Spleen (tissue), 11 donors: ENCODE data around the gene DNER. TPM values are rescaled to one million over a fixed set of nuclear protein-coding genes. Genes with fewer than 3 reads are reported as not detected.

ENCODE experiments used
- DNase-seq: peaks from one replicate; pipeline ENCODE4 v3.0.0-alpha.2; 2020
- H3K27ac ChIP-seq, 8 donors: fragments of 200-600 bp; sonication (generic) in 7 of 8; 1 replicate in 4 of 8; 2 replicates in 4 of 8; pipeline versions ENCODE4 v1.5.0 to v1.8.0; 2016 to 2021; ENCODE audit warnings: inconsistent platforms in 4 of 8, mild to moderate bottlenecking in 4 of 8, moderate library complexity in 1 of 8
- H3K27me3 ChIP-seq, 7 donors: fragments of 200-600 bp; sonication (generic) in 6 of 7; replicated peaks in 1 of 7; 1 replicate in 4 of 7; 2 replicates in 3 of 7; pipeline versions ENCODE4 v1.5.0 to v1.8.0; 2016 to 2021; ENCODE audit warnings: inconsistent platforms in 3 of 7, mild to moderate bottlenecking in 1 of 7
- H3K36me3 ChIP-seq, 6 donors: fragments of 200-600 bp; sonication (generic) in 5 of 6; 1 replicate in 4 of 6; 2 replicates in 2 of 6; pipeline versions ENCODE4 v1.5.0 to v1.8.0; 2016 to 2021; ENCODE audit warnings: inconsistent platforms in 2 of 6
- H3K4me1 ChIP-seq, 6 donors: fragments of 200-600 bp; sonication (generic) in 5 of 6; 1 replicate in 3 of 6; 2 replicates in 3 of 6; pipeline versions ENCODE4 v1.5.0 to v1.8.0; 2016 to 2021; ENCODE audit warnings: inconsistent platforms in 3 of 6
- H3K4me3 ChIP-seq, 8 donors: fragments of 200-600 bp; sonication (generic) in 7 of 8; 1 replicate in 4 of 8; 2 replicates in 4 of 8; pipeline versions ENCODE4 v1.5.0 to v1.8.0; 2016 to 2021; ENCODE audit warnings: inconsistent platforms in 4 of 8, mild to moderate bottlenecking in 4 of 8, moderate library complexity in 2 of 8
- H3K9me3 ChIP-seq, 8 donors: fragments of 200-600 bp; sonication (generic) in 7 of 8; 1 replicate in 4 of 8; 2 replicates in 4 of 8; pipeline versions ENCODE4 v1.5.0 to v1.8.0; 2016 to 2021; ENCODE audit warnings: inconsistent platforms in 4 of 8
- POLR2A ChIP-seq, 3 donors: fragments of 450-650 bp; IDR thresholded peaks; one replicate each; pipeline ENCODE4 v1.5.1; 2017; ENCODE audit warnings: antibody characterized with exemption in 3 of 3, mild to moderate bottlenecking in 1 of 3
- POLR2AphosphoS5 ChIP-seq, 3 donors: sonication (generic); formaldehyde crosslinking; IDR thresholded peaks; one replicate each; pipeline ENCODE4 v1.5.1; 2017; ENCODE audit warnings: antibody characterized with exemption in 3 of 3
- WGBS, 5 donors: extraction: QIAGEN DNeasy Blood & Tissue Kit in 3 of 5; methylation state at CpG; one replicate each; pipeline versions ENCODE4 v1.1.5 to v1.1.7; 2013 to 2018; 5-methylcytosine and 5-hydroxymethylcytosine counted together
- intact Hi-C: fragments of 100-400 bp; cut with DNase I; formaldehyde crosslinking; loops from one replicate; pipeline ENCODE4 v1.15.0; 2023; ENCODE audit warnings: low total_unique reads
- polyA plus RNA-seq, 3 donors: library from polyadenylated mRNA; stranded (reverse); fragments of 200-250 nt; gene quantifications; one replicate each; pipeline ENCODE4 v1.2.1, GENCODE V29; 2013
- total RNA-seq, 7 donors: library from RNA; depleted of rRNA in 3 of 7; stranded (reverse); fragments of >200 nt in 3 of 7; fragmentation: NEBNext Ultra II Directional in 4 of 7; extraction: Animal tissue kit (Norgen Biotek cat#: 25700) in 4 of 7; gene quantifications; one replicate each; pipeline versions ENCODE4 v1.1.0 to v1.2.1, GENCODE V29; 2016 to 2021
- TF ChIP-seq, protein P1 (sequence below), 11 experiments: fragments of 200-600 bp in 7 of 11; fragments of 450-650 bp in 4 of 11; sonication (generic) in 4 of 11; IDR thresholded peaks in 8 of 11; conservative IDR thresholded peaks in 3 of 11; 1 replicate in 7 of 11; 2 replicates in 4 of 11; pipeline versions ENCODE4 v1.4.0 to v1.8.0; 2016 to 2021; ENCODE audit warnings: antibody characterized with exemption in 11 of 11, inconsistent platforms in 4 of 11, mild to moderate bottlenecking in 1 of 11
- donor health status: healthy with polysubstance abuse.
- donor health status: DM: no; HTN: no; CAD: no; lungs with moderate emphysema.
- donor health status: DM: no; HTN: no; CAD: no.
- donor health status: Bipolar disorder and iron deficiency.
- donor health status: healthy.
- donor health status: DM: no; HTN: no; CAD: no.
- donor health status: DM: yes; HTN: yes; CAD: no.

Gene DNER
- total and polyA plus RNA-seq, 10 donors = 0.03 to 0.58 (median 0.26) TPM; not detected in 3

DNA sequence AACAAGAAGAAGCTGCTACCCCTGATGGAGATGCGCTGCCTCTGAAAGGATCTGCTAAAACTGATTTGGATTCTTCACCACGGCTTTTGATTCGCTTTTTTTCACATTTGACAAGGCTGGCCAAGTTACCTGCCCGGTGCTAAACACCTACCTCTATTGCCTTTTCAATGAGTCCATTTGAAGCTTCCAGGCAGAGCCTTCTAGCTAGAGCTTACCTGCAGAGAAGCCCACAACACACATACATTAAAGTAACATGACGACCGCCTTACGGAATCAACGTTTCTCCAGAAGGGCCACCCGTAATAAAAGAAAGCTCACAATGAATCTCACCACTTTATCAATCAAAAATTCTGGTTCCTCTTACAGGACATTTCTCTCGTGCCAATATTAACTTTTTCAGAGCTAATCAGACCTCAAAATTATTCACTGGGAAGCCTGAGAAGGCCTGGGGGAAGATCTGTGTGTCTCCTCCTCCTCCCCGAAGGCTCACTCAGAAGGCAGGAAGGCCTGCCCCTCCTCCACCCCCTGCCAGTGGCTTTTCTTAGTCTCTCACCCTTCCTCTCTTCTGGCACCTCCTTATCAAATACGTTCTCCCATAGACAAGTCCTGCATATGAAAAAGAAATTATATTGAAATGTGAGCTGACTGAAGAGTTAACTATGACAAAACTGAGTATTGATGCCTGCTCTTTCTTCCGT, 171.0 kb downstream of the DNER start:
- DNase-seq = no peak
- Histone ChIP-seq H3K4me1 (no peaks in the 10 kb centered on the region), H3K4me3 (no peak overlapping the region), H3K27ac (no peak overlapping the region), H3K36me3 (no peaks in the 10 kb centered on the region), H3K27me3 (no peaks in the 10 kb centered on the region), H3K9me3 (no peaks in the 10 kb centered on the region)
- no peak for TF ChIP-seq POLR2A (IDR thresholded peaks at IDR 0.05)
- TF ChIP-seq, protein P1, sequence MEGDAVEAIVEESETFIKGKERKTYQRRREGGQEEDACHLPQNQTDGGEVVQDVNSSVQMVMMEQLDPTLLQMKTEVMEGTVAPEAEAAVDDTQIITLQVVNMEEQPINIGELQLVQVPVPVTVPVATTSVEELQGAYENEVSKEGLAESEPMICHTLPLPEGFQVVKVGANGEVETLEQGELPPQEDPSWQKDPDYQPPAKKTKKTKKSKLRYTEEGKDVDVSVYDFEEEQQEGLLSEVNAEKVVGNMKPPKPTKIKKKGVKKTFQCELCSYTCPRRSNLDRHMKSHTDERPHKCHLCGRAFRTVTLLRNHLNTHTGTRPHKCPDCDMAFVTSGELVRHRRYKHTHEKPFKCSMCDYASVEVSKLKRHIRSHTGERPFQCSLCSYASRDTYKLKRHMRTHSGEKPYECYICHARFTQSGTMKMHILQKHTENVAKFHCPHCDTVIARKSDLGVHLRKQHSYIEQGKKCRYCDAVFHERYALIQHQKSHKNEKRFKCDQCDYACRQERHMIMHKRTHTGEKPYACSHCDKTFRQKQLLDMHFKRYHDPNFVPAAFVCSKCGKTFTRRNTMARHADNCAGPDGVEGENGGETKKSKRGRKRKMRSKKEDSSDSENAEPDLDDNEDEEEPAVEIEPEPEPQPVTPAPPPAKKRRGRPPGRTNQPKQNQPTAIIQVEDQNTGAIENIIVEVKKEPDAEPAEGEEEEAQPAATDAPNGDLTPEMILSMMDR (IDR thresholded peaks at IDR 0.05 in 8 of 11, conservative IDR thresholded peaks at IDR 0.05 in 3 of 11) = no peak
- TF ChIP-seq POLR2AphosphoS5 (IDR thresholded peaks at IDR 0.05) = no peak
- intact Hi-C loops = no loop called here
- WGBS, 5 donors = 81 to 87% (median 81%) methylated on average over 13 of the region's 13 CpGs

DNA sequence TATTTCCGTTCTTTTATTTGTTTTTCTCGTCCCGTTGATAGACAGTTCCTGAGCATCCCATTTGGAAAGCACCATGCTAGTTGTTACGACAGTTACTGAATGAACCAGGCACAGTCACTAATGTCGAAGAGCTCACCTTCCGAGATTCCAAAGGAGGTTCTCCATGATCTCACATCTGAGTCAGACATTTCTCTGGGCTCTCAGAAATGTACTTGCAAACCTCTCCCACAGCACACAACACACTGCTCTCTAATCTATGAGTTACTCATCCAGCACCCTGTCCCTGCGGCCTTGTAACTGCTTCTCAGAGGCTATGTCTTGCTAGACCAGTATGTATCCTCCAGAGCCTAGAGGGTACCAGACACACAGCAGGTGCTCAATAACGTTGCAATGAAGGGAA, 174.7 kb downstream of the DNER start:
- no peak for DNase-seq
- intact Hi-C loops = no loop called here
- H3K27ac ChIP-seq = no peak overlapping the region
- H3K9me3 ChIP-seq = no peaks in the 10 kb centered on the region
- no peaks in the 10 kb centered on the region for H3K36me3 ChIP-seq
- H3K4me3 ChIP-seq = no peak overlapping the region
- no peaks in the 10 kb centered on the region for H3K27me3 ChIP-seq
- TF ChIP-seq POLR2A (IDR thresholded peaks at IDR 0.05) = no peak
- no peak for TF ChIP-seq POLR2AphosphoS5 (IDR thresholded peaks at IDR 0.05)
- TF ChIP-seq, protein P1 (IDR thresholded peaks at IDR 0.05 in 8 of 11, conservative IDR thresholded peaks at IDR 0.05 in 3 of 11) = no peak
- 75 to 85% (median 79%) methylated on average over 8 of the region's 8 CpGs for WGBS, 5 donors
- no peaks in the 10 kb centered on the region for H3K4me1 ChIP-seq

DNA sequence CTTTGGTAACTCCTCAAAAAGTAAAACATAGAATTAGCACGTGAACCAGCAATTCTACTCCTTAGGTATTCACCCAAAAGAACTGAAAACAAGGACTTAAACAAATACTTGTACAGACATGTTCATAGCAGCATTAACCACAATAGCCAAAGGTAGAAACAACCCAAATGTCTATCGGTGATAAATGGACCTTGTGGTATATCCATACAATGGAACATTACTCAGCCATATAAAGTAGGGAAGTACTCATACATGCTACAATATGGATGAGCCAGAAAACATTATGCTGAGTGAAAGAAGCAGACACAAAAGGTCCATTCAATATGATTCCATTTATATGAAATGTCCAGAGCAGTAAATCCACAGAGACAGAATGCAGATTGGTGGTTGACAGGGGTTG, 182.8 kb downstream of the DNER start:
- H3K27me3 ChIP-seq = no peaks in the 10 kb centered on the region
- no peaks in the 10 kb centered on the region for H3K4me1 ChIP-seq
- H3K36me3 ChIP-seq = no peaks in the 10 kb centered on the region
- H3K27ac ChIP-seq = no peak overlapping the region
- intact Hi-C loops = no loop called here
- peaks cover 0 to 19% (median 7%) of the 10 kb centered on the region in 8 donors for H3K9me3 ChIP-seq
- WGBS, 5 donors = 84 to 90% (median 86%) methylated on average over 2 of the region's 2 CpGs
- H3K4me3 ChIP-seq = no peak overlapping the region
- no peak for DNase-seq
- no peak for TF ChIP-seq POLR2A (IDR thresholded peaks at IDR 0.05)
- no peak for TF ChIP-seq POLR2AphosphoS5 (IDR thresholded peaks at IDR 0.05)
- TF ChIP-seq, protein P1 (IDR thresholded peaks at IDR 0.05 in 8 of 11, conservative IDR thresholded peaks at IDR 0.05 in 3 of 11) = no peak

DNA sequence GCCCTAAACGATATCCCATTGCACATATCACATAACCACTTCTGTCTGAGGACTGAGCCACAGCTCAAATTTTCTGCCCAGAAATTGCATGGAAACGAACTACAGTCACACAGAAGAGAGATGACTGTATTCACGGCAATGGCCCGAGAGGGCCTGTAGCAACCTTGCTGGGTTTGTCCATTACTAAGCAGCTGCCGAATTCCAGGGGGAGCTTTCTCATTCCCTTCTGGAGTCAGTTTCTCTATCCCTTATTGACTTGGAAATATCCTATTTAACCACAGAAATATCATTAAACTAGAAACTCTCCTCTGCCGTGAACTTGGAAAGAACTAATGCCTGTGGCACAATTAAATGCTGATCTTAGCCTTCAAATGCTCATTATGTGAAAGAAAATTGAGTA, 183.9 kb downstream of the DNER start:
- no peaks in the 10 kb centered on the region for H3K27me3 ChIP-seq
- peaks cover 0 to 19% (median 7%) of the 10 kb centered on the region in 8 donors for H3K9me3 ChIP-seq
- no peak for DNase-seq
- no peak overlapping the region for H3K4me3 ChIP-seq
- H3K4me1 ChIP-seq = no peaks in the 10 kb centered on the region
- TF ChIP-seq, protein P1 (IDR thresholded peaks at IDR 0.05 in 8 of 11, conservative IDR thresholded peaks at IDR 0.05 in 3 of 11) = no peak
- TF ChIP-seq POLR2A (IDR thresholded peaks at IDR 0.05) (no peak), POLR2AphosphoS5 (IDR thresholded peaks at IDR 0.05) (no peak)
- intact Hi-C loops = no loop called here
- H3K27ac ChIP-seq = no peak overlapping the region
- 80 to 93% (median 82%) methylated on average over 6 of the region's 6 CpGs for WGBS, 5 donors
- no peaks in the 10 kb centered on the region for H3K36me3 ChIP-seq
